Fibroblast of the aortic adventitia (primary cell): Measurements from ENCODE around the gene KCNJ18. TPM values are rescaled to one million over a fixed set of nuclear protein-coding genes. Genes with fewer than 3 reads are reported as not detected.
"Not testable (repeated sequence)": the region's sequence is repeated elsewhere in the genome, so short reads cannot be mapped to it uniquely, and the experiment has no call there.

Experiments
- DNase-seq: peaks from one replicate; pipeline ENCODE4 v3.0.0-alpha.2; 2010; ENCODE audit warnings: low read depth
- H3K4me3 ChIP-seq: 2 replicates; pipeline ENCODE4 v1.5.1; 2011; ENCODE audit warnings: low read depth, mild to moderate bottlenecking, control low read depth, low read length, moderate library complexity
- total RNA-seq: library from RNA; depleted of rRNA; stranded (reverse); fragments of >200 nt; gene quantifications from 2 replicates; pipeline ENCODE4 v1.2.3, GENCODE V29; 2012; ENCODE audit warnings: low replicate concordance

The KCNJ18 gene
- total RNA-seq = not detected in 2 replicates

GRCh38 chr17:21691883-21692703 lies at the start of gene KCNJ18:
TSS of gene KCNJ18 (plus strand) at chr17:21692523. CDS start at chr17:21702787, 10,264 bp downstream.
- DNase-seq, H3K4me3 ChIP-seq: not testable (repeated sequence)

- DNase-seq, H3K4me3 ChIP-seq: not testable (repeated sequence)
Measured at GRCh38 chr17:21648125-21648524, 44.2 kb upstream of the KCNJ18 start.

- DNase-seq = not testable (repeated sequence)
Measured at GRCh38 chr17:21650043-21650442, 42.3 kb upstream of the KCNJ18 start.

GRCh38 chr17:21652049-21652448 lies 40.3 kb upstream of the KCNJ18 start:
- not testable (repeated sequence) for H3K4me3 ChIP-seq, DNase-seq

More at GRCh38 chr17:21650043-21650442, 42.3 kb upstream of the KCNJ18 start:
- H3K4me3 ChIP-seq = not testable (repeated sequence)

GRCh38 chr17:21653211-21653610 lies 39.1 kb upstream of the KCNJ18 start:
- H3K4me3 ChIP-seq, DNase-seq: not testable (repeated sequence)

- not testable (repeated sequence) for DNase-seq, H3K4me3 ChIP-seq
Measured at GRCh38 chr17:21656518-21657309, 35.6 kb upstream of the KCNJ18 start.

GRCh38 chr17:21659635-21660034 lies 32.7 kb upstream of the KCNJ18 start:
- not testable (repeated sequence) for DNase-seq

GRCh38 chr17:21661455-21661854 lies 30.9 kb upstream of the KCNJ18 start:
- not testable (repeated sequence) for DNase-seq, H3K4me3 ChIP-seq

More at GRCh38 chr17:21659635-21660034, 32.7 kb upstream of the KCNJ18 start:
- not testable (repeated sequence) for H3K4me3 ChIP-seq

- H3K4me3 ChIP-seq, DNase-seq: not testable (repeated sequence)
Measured at GRCh38 chr17:21663166-21663565, 29.2 kb upstream of the KCNJ18 start.

- DNase-seq, H3K4me3 ChIP-seq: not testable (repeated sequence)
Measured at GRCh38 chr17:21663614-21664474, 28.5 kb upstream of the KCNJ18 start.

- H3K4me3 ChIP-seq = not testable (repeated sequence)
Measured at GRCh38 chr17:21665171-21665570, 27.2 kb upstream of the KCNJ18 start.

GRCh38 chr17:21665935-21666493 lies 26.3 kb upstream of the KCNJ18 start:
- DNase-seq = not testable (repeated sequence)

More at GRCh38 chr17:21665171-21665570, 27.2 kb upstream of the KCNJ18 start:
- DNase-seq = not testable (repeated sequence)

GRCh38 chr17:21666711-21667412 lies 25.5 kb upstream of the KCNJ18 start:
- not testable (repeated sequence) for DNase-seq, H3K4me3 ChIP-seq

More at GRCh38 chr17:21665935-21666493, 26.3 kb upstream of the KCNJ18 start:
- not testable (repeated sequence) for H3K4me3 ChIP-seq

- DNase-seq, H3K4me3 ChIP-seq: not testable (repeated sequence)
Measured at GRCh38 chr17:21667413-21668117, 24.8 kb upstream of the KCNJ18 start.

GRCh38 chr17:21668118-21668488 lies 24.2 kb upstream of the KCNJ18 start:
- DNase-seq, H3K4me3 ChIP-seq: not testable (repeated sequence)

GRCh38 chr17:21668746-21669508 lies 23.4 kb upstream of the KCNJ18 start:
- not testable (repeated sequence) for DNase-seq, H3K4me3 ChIP-seq
